Stomach smooth muscle (tissue), 2 donors: Measurements from ENCODE around the gene PTBP3.
A peak's percentile ranks its signal among the peaks of the same experiment; 100 is the strongest.

ENCODE experiments used
- H3K27ac ChIP-seq: one replicate; pipeline ENCODE4 v1.7.0; 2013; ENCODE audit warnings: mild to moderate bottlenecking, low read length, inconsistent platforms
- H3K27me3 ChIP-seq, 2 donors: one replicate each; pipeline ENCODE4 v1.7.0; 2013; ENCODE audit warnings: low read length in 2 of 2; ENCODE audit not compliant: insufficient read depth in 2 of 2, control insufficient read depth in 1 of 2
- H3K36me3 ChIP-seq, 2 donors: one replicate each; pipeline ENCODE4 v1.7.0; 2013; ENCODE audit warnings: low read length in 2 of 2; ENCODE audit not compliant: control insufficient read depth in 2 of 2, insufficient read depth in 2 of 2
- H3K4me1 ChIP-seq: one replicate; pipeline ENCODE4 v1.7.0; 2013; ENCODE audit warnings: low read length; ENCODE audit not compliant: control insufficient read depth, insufficient read depth
- H3K4me3 ChIP-seq, 2 donors: one replicate each; pipeline ENCODE4 v1.7.0; 2013; ENCODE audit warnings: low read length in 2 of 2
- H3K9ac ChIP-seq, 2 donors: one replicate each; pipeline ENCODE4 v1.7.0; 2013; ENCODE audit warnings: low read length in 2 of 2, mild to moderate bottlenecking in 1 of 2
- H3K9me3 ChIP-seq, 2 donors: one replicate each; pipeline ENCODE4 v1.7.0; 2013; ENCODE audit warnings: low read length in 2 of 2; ENCODE audit not compliant: control insufficient read depth in 2 of 2
- donor health status: healthy.
- donor health status: Pancreatic carcinoma.

Gene PTBP3

GRCh38 chr9:112337547-112337946 lies 4.1 kb upstream of the PTBP3 start:
- no peaks in the 10 kb centered on the region for H3K9me3 ChIP-seq
- no peaks in the 10 kb centered on the region for H3K27me3 ChIP-seq
- H3K36me3 ChIP-seq, result no peaks in the 10 kb centered on the region
- no peaks in the 10 kb centered on the region for H3K4me1 ChIP-seq
- no peak overlapping the region for H3K27ac ChIP-seq
- H3K4me3 ChIP-seq, result no peak overlapping the region
- no peak overlapping the region for H3K9ac ChIP-seq

- H3K27ac ChIP-seq, result peak overlapping the region; percentile 60
- no peaks in the 10 kb centered on the region for H3K36me3 ChIP-seq
- H3K4me3 ChIP-seq, result peak overlapping the region; percentile 73 to 76
- H3K9me3 ChIP-seq, result no peaks in the 10 kb centered on the region
- H3K27me3 ChIP-seq, result no peaks in the 10 kb centered on the region
- H3K4me1 ChIP-seq, result no peaks in the 10 kb centered on the region
- H3K9ac ChIP-seq, result peak overlapping the region; percentile 22 to 79
Measured at GRCh38 chr9:112334432-112334841, 1.0 kb upstream of the PTBP3 start.

- peak overlapping the region; percentile 60 for H3K27ac ChIP-seq
- H3K9ac ChIP-seq, result peak overlapping the region; percentile 79 to 84
- H3K4me1 ChIP-seq, result no peaks in the 10 kb centered on the region
- peak overlapping the region; percentile 84 to 88 for H3K4me3 ChIP-seq
- no peaks in the 10 kb centered on the region for H3K36me3 ChIP-seq
- no peaks in the 10 kb centered on the region for H3K9me3 ChIP-seq
- H3K27me3 ChIP-seq, result no peaks in the 10 kb centered on the region
Measured at GRCh38 chr9:112333639-112334431, 416 bp upstream of the PTBP3 start.

GRCh38 chr9:112332674-112332976 lies 794 bp downstream of the PTBP3 start:
- Histone ChIP-seq H3K4me1 (no peaks in the 10 kb centered on the region), H3K4me3 (peak overlapping the region; percentile 84 to 88), H3K36me3 (no peaks in the 10 kb centered on the region), H3K27me3 (no peaks in the 10 kb centered on the region), H3K27ac (peak overlapping the region; percentile 84), H3K9me3 (no peaks in the 10 kb centered on the region), H3K9ac (peak overlapping the region; percentile 65 to 80)

GRCh38 chr9:112332214-112332613 lies 1.2 kb downstream of the PTBP3 start:
- Histone ChIP-seq H3K36me3 (no peaks in the 10 kb centered on the region), H3K4me3 (peak overlapping the region; percentile 84 to 88), H3K27ac (peak overlapping the region; percentile 84), H3K9me3 (no peaks in the 10 kb centered on the region), H3K9ac (peak overlapping the region; percentile 65 to 80), H3K4me1 (no peaks in the 10 kb centered on the region), H3K27me3 (no peaks in the 10 kb centered on the region)

- Histone ChIP-seq H3K27ac (no peak overlapping the region), H3K4me3 (no peak overlapping the region), H3K27me3 (no peaks in the 10 kb centered on the region), H3K9me3 (no peaks in the 10 kb centered on the region), H3K9ac (no peak overlapping the region), H3K36me3 (no peaks in the 10 kb centered on the region), H3K4me1 (no peaks in the 10 kb centered on the region)
Measured at GRCh38 chr9:112331674-112331952, 1.8 kb downstream of the PTBP3 start.

- no peak overlapping the region for H3K4me3 ChIP-seq
- H3K9me3 ChIP-seq, result no peaks in the 10 kb centered on the region
- no peaks in the 10 kb centered on the region for H3K4me1 ChIP-seq
- no peak overlapping the region for H3K27ac ChIP-seq
- H3K9ac ChIP-seq, result no peak overlapping the region
- no peaks in the 10 kb centered on the region for H3K27me3 ChIP-seq
- H3K36me3 ChIP-seq, result no peaks in the 10 kb centered on the region
Measured at GRCh38 chr9:112328545-112328944, 4.9 kb downstream of the PTBP3 start.

- Histone ChIP-seq H3K9me3 (no peaks in the 10 kb centered on the region), H3K27me3 (no peaks in the 10 kb centered on the region), H3K36me3 (no peaks in the 10 kb centered on the region), H3K4me1 (no peaks in the 10 kb centered on the region), H3K4me3 (no peak overlapping the region), H3K27ac (no peak overlapping the region), H3K9ac (no peak overlapping the region)
Measured at GRCh38 chr9:112327718-112328450, 5.5 kb downstream of the PTBP3 start.

GRCh38 chr9:112326194-112326593 lies 7.2 kb downstream of the PTBP3 start:
- Histone ChIP-seq H3K36me3 (no peaks in the 10 kb centered on the region), H3K4me1 (no peaks in the 10 kb centered on the region), H3K4me3 (no peak overlapping the region), H3K9me3 (no peaks in the 10 kb centered on the region), H3K9ac (no peak overlapping the region), H3K27ac (no peak overlapping the region), H3K27me3 (no peaks in the 10 kb centered on the region)

- no peaks in the 10 kb centered on the region for H3K9me3 ChIP-seq
- H3K27ac ChIP-seq, result no peak overlapping the region
- no peaks in the 10 kb centered on the region for H3K36me3 ChIP-seq
- H3K4me3 ChIP-seq, result no peak overlapping the region
- H3K9ac ChIP-seq, result no peak overlapping the region
- no peaks in the 10 kb centered on the region for H3K27me3 ChIP-seq
- H3K4me1 ChIP-seq, result no peaks in the 10 kb centered on the region
Measured at GRCh38 chr9:112325600-112325999, 7.8 kb downstream of the PTBP3 start.

- Histone ChIP-seq H3K36me3 (no peaks in the 10 kb centered on the region), H3K27me3 (no peaks in the 10 kb centered on the region), H3K9me3 (no peaks in the 10 kb centered on the region), H3K9ac (no peak overlapping the region), H3K27ac (no peak overlapping the region), H3K4me3 (no peak overlapping the region), H3K4me1 (no peaks in the 10 kb centered on the region)
Measured at GRCh38 chr9:112325127-112325526, 8.3 kb downstream of the PTBP3 start.
